Effector memory CD8-positive, alpha-beta T cell (primary cell): ENCODE data around the gene LMO3.

ENCODE experiments used
- ATAC-seq: fragments of 150-1000 bp; cut with Tn5 transposase; replicated peaks from 2 replicates; pipeline ENCODE4 v1.10.0; 2021; ENCODE audit warnings: mild to moderate bottlenecking, moderate library complexity
- DNase-seq, 3 experiments: peaks; one replicate each; pipeline ENCODE4 v3.0.0; 2021
- H3K27ac Mint-ChIP-seq, 2 donors: one replicate each; pipeline ENCODE4 v1.8.0; 2022; ENCODE audit warnings: mild to moderate bottlenecking in 2 of 2, mixed read lengths in 2 of 2, moderate library complexity in 2 of 2
- H3K27me3 Mint-ChIP-seq, 2 donors: one replicate each; pipeline ENCODE4 v1.8.0; 2022; ENCODE audit warnings: mixed read lengths in 2 of 2
- H3K36me3 Mint-ChIP-seq: one replicate; pipeline ENCODE4 v1.8.0; 2022; ENCODE audit warnings: mild to moderate bottlenecking, moderate library complexity, mixed read lengths; ENCODE audit not compliant: insufficient read depth
- H3K4me1 Mint-ChIP-seq, 2 donors: one replicate each; pipeline ENCODE4 v1.8.0; 2022; ENCODE audit warnings: low read depth in 2 of 2, mixed read lengths in 2 of 2
- H3K4me3 Mint-ChIP-seq, 2 donors: one replicate each; pipeline ENCODE4 v1.8.0; 2022; ENCODE audit warnings: mild to moderate bottlenecking in 2 of 2, mixed read lengths in 2 of 2, moderate library complexity in 2 of 2
- H3K9me3 Mint-ChIP-seq, 2 donors: one replicate each; pipeline ENCODE4 v1.8.0; 2022; ENCODE audit warnings: mixed read lengths in 2 of 2

Gene LMO3

DNA sequence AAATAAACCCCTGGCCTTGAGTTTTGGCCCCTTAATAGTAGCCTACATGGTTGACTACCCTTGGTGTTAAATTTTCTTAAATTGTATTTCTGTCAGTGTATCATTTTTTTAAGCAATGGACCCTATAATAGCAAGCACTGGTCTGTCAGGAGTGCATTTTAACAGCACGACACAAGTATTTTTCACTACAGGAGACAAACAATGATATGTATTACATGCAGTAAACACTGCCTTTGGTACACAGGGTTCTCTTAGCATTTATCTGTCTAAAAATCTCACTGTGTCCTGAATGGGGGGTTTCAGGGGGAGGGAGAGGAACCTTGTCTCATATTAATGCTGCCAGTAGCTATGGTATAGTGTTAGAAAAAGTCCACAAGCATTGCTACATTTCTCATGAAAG, 18.4 kb downstream of the LMO3 start:
- H3K4me3 Mint-ChIP-seq: no peak overlapping the region

DNA sequence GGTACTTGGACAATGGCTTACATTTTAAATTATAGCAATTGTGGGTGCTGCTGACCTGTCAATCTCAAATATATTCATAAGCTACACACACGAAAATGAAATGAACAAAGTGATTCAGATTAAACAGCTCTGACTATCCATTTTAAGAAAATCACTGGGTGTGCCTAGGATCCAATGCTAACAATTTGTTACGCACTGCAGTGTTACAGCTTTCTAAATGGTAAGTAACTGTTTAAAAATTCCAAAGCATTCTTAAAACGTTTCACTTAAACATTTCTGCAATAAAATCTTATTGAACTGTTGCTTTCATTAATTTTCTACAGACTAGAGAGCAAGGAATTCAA, 18.9 kb downstream of the LMO3 start:
- ATAC-seq (no peak), DNase-seq (no peak)
- Mint-ChIP-seq H3K36me3 (no peaks in the 10 kb centered on the region), H3K4me3 (no peak overlapping the region), H3K27me3 (no peaks in the 10 kb centered on the region), H3K27ac (no peak overlapping the region), H3K9me3 (peaks cover 19 to 21% of the 10 kb centered on the region in 2 donors), H3K4me1 (no peaks in the 10 kb centered on the region)

More for the DNA sequence above, 18.4 kb downstream of the LMO3 start:
- no peaks in the 10 kb centered on the region for H3K4me1 Mint-ChIP-seq
- no peak overlapping the region for H3K27ac Mint-ChIP-seq
- no peak for ATAC-seq
- no peaks in the 10 kb centered on the region for H3K36me3 Mint-ChIP-seq
- H3K27me3 Mint-ChIP-seq: no peaks in the 10 kb centered on the region
- no peak for DNase-seq
- peaks cover 19 to 21% of the 10 kb centered on the region in 2 donors for H3K9me3 Mint-ChIP-seq

DNA sequence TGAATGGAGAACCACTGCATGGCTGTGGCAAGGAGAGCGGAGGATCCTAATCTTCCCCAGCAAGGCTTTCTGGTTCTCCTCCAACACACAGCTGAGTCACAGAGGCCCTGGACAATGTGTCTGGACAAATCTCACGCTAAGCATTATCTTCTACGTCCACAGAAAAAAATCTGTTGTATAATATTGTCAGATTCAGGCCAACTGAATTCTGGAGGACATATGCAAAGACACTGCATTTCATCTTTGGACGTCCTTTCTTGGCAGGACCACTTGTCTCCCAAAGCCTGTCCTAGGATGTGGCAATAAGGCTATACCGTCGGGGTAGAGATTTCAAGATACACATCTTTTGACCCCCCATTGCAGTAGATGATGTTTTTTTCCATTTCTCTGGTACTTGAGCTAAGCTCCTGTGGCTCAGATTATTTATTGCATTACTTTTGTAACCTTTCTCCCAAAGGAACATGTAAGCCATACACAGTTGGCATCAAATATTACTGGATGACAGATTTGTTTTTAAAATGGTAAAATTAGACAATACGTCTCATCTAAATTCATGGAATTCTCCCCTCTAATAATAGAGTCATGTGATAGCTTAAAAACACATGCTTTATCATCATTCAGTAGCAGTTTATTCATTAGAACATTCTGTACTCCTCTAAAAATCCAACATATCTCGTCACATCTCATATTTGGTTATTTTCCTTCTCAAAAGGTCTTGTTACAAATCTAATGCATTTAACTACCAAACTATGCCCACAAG, 19.4 kb downstream of the LMO3 start:
- ATAC-seq (no peak), DNase-seq (no peak)
- Mint-ChIP-seq H3K9me3 (peaks cover 19 to 21% of the 10 kb centered on the region in 2 donors), H3K27me3 (no peaks in the 10 kb centered on the region), H3K36me3 (no peaks in the 10 kb centered on the region), H3K4me1 (no peaks in the 10 kb centered on the region), H3K27ac (no peak overlapping the region), H3K4me3 (no peak overlapping the region)

DNA sequence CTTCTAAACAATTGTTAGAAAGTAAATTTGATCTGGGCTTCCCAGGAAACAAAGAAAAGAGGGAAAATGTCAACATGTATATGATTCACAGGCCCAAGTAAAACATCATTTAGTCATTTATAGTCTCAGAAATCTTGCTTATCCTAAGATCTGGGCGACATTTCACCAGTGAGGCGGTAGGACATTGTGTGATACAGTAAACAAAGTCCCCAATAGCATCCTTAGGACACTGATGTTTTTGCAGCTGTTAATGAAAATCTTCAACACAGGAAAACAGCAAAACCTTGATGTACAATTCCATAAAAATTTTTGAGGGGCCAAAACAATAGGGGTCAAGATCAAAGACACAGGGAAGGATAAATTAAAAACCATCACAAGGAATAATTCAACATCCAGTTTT, 20.2 kb downstream of the LMO3 start:
- DNase-seq (no peak), ATAC-seq (no peak)
- Mint-ChIP-seq H3K27ac (no peak overlapping the region), H3K4me3 (no peak overlapping the region), H3K36me3 (no peaks in the 10 kb centered on the region), H3K4me1 (no peaks in the 10 kb centered on the region), H3K9me3 (peaks cover 13 to 14% of the 10 kb centered on the region in 2 donors), H3K27me3 (no peaks in the 10 kb centered on the region)

DNA sequence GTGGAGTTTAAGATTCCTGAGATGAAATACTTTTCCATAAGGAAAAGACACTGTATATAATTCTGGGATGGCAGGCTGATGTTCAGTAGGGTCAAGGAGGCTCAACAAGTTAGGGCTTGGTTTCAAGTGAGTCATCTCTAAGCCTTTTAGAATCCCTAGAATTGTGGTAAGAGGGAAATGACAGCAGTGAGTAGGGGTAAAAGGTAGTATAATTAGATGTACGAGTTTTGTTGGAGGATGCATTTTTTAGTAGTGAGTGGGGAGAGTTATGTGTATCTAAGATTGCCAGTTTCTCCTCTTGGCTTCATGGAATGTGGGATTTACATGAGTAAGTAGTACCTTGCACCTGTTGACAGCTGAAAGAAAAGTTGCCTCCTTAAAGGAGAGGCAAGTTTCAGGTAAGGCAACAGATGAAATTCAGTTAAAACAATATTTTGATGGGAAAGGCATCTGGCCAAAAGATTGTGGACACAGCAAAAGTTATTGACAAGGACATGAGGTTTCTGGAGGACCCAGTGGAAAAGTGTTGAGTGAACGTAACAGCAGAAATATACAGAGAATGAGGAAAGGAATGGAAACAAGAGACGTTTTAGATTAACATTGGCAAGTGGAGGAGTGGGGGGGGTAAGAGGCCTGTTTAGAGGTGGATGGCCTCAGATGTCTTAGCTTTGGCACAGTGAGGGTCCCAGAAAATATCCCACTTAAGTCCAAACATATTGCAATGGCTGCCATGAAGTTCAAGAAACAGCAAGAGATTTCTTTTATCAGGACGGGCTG, 21.8 kb downstream of the LMO3 start:
- DNase-seq (no peak), ATAC-seq (no peak)
- Mint-ChIP-seq H3K4me1 (no peaks in the 10 kb centered on the region), H3K27ac (no peak overlapping the region), H3K27me3 (no peaks in the 10 kb centered on the region), H3K36me3 (no peaks in the 10 kb centered on the region), H3K4me3 (no peak overlapping the region), H3K9me3 (peaks cover 13 to 14% of the 10 kb centered on the region in 2 donors)

DNA sequence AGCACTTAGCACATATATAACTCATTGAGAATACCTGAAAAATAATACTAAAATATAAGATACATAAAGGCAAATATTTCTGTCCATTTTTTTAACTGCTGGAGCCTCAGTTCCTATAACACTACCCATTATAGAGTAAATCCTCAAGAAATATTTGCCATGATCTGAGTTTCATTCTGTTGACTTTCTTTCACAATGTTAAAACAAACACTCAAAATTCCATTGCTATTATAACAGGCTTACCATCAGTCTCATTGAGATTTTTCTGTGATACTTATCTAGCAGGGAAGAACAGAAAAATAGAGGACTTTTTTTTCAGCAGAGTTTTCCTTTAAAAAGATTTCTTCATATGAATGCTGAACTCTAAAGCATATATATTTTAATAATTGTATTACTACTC, 24.5 kb downstream of the LMO3 start:
- Mint-ChIP-seq H3K27me3 (no peaks in the 10 kb centered on the region), H3K4me1 (no peaks in the 10 kb centered on the region), H3K36me3 (no peaks in the 10 kb centered on the region), H3K9me3 (peaks cover 13 to 16% of the 10 kb centered on the region in 2 donors), H3K4me3 (no peak overlapping the region), H3K27ac (no peak overlapping the region)
- ATAC-seq: no peak
- DNase-seq: no peak

DNA sequence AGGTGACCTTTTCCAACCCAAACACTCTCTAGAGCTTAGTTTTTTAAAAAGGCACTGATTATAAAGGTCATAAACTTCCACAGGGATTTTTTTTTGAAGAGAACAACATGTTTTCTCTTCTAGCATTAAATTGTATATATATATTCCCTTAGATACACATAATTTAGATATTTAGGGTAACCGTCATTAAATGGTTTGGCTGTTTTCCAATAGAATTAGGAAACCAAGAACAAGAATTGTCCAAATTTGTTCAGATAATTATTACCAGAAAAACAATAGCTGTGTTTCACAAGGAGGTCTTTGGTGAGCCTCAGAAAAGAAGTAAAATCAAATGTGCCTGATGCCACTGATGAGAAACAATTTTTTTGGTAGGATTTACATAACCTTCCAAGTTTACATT, 26.9 kb downstream of the LMO3 start:
- H3K27ac Mint-ChIP-seq: no peak overlapping the region
- peaks cover 18% of the 10 kb centered on the region in 2 donors for H3K9me3 Mint-ChIP-seq
- H3K27me3 Mint-ChIP-seq: no peaks in the 10 kb centered on the region
- no peak overlapping the region for H3K4me3 Mint-ChIP-seq
- DNase-seq (no peak), ATAC-seq (no peak)
- no peaks in the 10 kb centered on the region for H3K36me3 Mint-ChIP-seq
- H3K4me1 Mint-ChIP-seq: no peaks in the 10 kb centered on the region

DNA sequence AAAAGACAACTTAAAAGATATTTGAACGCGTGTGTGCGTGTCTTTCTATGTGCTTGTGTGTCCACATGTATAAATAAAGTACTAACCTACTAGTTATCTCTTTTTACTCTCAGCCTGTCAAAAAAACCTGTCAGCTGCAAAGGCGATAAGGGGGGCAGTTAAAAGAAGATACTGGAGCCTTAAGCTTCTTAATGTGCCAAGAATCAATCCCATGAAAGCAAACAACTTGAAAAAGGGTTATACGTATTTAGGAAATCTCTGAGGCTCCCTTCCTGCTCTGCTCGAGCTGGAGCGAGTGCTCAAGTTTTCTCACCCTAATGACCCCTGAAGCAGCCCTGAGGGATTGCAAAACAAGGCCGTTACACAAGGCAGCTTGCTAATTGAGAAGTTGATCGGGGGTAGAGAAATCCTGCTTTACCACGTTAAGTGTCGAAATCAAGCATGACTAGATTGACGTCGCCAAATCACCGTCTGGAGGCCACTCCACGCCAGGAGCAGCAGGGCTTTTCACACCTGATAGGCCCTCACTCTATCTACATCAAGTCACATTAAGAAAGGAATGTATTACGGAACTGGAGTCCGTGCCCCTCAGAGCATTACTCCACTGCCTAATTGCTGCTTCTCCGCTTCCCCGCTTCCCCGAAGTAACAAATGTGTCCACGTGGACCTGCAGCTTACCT, 32.4 kb downstream of the LMO3 start:
- H3K4me3 Mint-ChIP-seq: no peak overlapping the region
- no peak overlapping the region for H3K27ac Mint-ChIP-seq
- H3K9me3 Mint-ChIP-seq: peaks cover 9 to 13% of the 10 kb centered on the region in 2 donors

DNA sequence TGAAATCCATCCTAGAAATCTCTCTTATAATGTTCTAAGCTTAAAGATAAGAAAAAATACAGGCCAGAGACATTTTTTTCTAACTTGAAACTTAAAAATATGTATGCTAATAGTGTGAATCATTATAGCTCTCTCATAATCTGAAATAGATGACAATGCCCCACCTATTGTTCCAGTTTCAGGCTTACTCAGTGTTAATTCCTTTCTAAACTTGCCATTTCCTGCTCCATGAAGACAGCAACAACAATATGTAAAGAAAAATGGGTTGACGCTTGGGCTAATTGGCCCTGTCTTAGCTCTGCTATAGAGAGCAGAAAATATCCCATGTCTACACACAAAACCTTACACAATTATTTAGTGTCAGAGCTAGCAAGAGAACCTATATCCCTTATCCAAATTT, 37.1 kb downstream of the LMO3 start:
- H3K27me3 Mint-ChIP-seq: no peaks in the 10 kb centered on the region
- no peaks in the 10 kb centered on the region for H3K36me3 Mint-ChIP-seq
- H3K27ac Mint-ChIP-seq: no peak overlapping the region
- DNase-seq (no peak), ATAC-seq (no peak)
- H3K4me1 Mint-ChIP-seq: no peaks in the 10 kb centered on the region
- H3K9me3 Mint-ChIP-seq: peaks cover 7 to 15% of the 10 kb centered on the region in 2 donors
- H3K4me3 Mint-ChIP-seq: no peak overlapping the region

More for the DNA sequence above, 32.4 kb downstream of the LMO3 start:
- H3K36me3 Mint-ChIP-seq: no peaks in the 10 kb centered on the region
- DNase-seq (no peak), ATAC-seq (no peak)
- H3K4me1 Mint-ChIP-seq: no peaks in the 10 kb centered on the region
- no peaks in the 10 kb centered on the region for H3K27me3 Mint-ChIP-seq

DNA sequence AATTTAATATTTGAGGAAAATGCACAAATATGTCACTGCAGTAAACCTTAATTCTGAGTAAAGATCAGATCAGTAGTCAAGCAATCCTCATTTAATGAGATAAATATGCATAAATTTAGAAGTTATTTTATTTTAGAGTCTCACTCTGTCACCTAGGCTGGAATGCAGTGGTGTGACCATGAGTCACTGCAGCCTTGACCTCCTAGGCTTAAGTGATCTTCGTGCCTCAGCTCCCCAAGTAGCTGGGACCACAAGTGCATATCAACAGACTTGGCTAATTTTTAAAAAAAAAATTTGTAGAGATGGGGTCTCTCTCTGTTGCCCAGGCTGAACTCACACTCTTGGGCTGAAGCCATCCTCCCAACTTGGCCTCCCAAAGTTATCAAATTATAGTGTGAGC, 41.3 kb downstream of the LMO3 start:
- no peaks in the 10 kb centered on the region for H3K36me3 Mint-ChIP-seq
- no peak for DNase-seq
- no peak for ATAC-seq
- H3K9me3 Mint-ChIP-seq: peaks cover 7 to 15% of the 10 kb centered on the region in 2 donors
- H3K27me3 Mint-ChIP-seq: no peaks in the 10 kb centered on the region
- H3K4me1 Mint-ChIP-seq: no peaks in the 10 kb centered on the region
- no peak overlapping the region for H3K27ac Mint-ChIP-seq
- no peak overlapping the region for H3K4me3 Mint-ChIP-seq

DNA sequence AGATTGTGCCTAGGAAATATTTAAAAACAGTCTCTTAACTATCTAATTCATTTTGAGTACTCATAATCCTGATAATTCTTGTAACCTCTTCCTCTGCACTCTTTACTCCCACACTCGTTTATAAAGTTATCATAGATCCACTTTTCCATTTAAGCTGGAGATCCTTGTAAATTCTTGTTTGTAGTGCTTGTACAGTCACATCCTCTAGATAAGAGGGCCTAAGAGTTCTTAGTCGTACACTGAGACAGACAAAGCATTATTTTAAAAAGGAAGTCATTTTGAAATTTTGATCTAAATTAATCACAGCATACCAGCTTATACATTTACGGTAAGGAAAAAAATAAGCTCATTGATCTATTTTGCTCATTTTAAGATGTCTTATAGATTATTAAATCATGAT, 42.5 kb downstream of the LMO3 start:
- Mint-ChIP-seq H3K9me3 (peaks cover 7 to 15% of the 10 kb centered on the region in 2 donors), H3K27ac (no peak overlapping the region), H3K27me3 (no peaks in the 10 kb centered on the region), H3K4me3 (no peak overlapping the region), H3K36me3 (no peaks in the 10 kb centered on the region), H3K4me1 (no peaks in the 10 kb centered on the region)
- ATAC-seq: no peak
- DNase-seq: no peak

DNA sequence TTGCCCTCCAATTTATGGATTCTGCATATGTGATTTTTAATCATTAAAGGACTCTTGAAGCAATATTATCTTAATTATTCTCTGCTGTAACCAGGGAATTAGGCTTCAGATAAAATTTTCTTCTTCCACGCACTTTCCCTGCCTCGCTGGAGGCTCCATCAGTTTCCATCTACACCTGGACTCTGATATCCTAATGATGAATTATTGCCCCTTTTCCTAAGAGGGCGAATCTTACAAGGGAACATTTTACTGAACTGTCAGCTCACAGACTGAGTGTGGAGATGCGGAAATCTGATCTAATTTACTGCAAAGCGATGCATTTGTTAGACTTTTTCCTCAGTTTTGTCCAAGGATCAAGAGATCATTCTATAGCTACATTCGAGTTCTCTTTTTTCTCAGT, 43.0 kb downstream of the LMO3 start:
- H3K4me1 Mint-ChIP-seq: no peaks in the 10 kb centered on the region
- ATAC-seq (no peak), DNase-seq (no peak)
- peaks cover 6 to 15% of the 10 kb centered on the region in 2 donors for H3K9me3 Mint-ChIP-seq
- H3K27me3 Mint-ChIP-seq: no peaks in the 10 kb centered on the region
- no peaks in the 10 kb centered on the region for H3K36me3 Mint-ChIP-seq
- no peak overlapping the region for H3K4me3 Mint-ChIP-seq
- no peak overlapping the region for H3K27ac Mint-ChIP-seq

DNA sequence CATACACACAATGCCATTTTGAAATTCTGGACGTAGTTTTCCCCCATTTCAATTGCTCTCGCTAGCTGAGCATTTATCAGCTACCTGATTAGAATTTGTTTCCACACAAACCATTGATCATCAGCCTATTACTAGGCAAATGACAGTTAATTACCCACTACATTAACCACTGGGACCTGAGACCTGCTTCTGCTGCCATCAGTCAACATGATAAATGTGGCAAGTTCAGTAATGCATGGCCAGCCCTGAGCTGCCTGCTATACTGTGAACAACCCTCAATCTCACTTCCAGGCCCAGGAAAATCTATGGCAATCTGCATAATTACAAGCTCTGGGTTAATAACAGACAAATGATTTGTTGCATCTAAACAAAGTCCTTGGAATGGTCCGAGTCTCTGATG, 43.5 kb downstream of the LMO3 start:
- no peak for DNase-seq
- Mint-ChIP-seq H3K4me1 (no peaks in the 10 kb centered on the region), H3K36me3 (no peaks in the 10 kb centered on the region), H3K4me3 (no peak overlapping the region), H3K27me3 (no peaks in the 10 kb centered on the region), H3K9me3 (peaks cover 4 to 13% of the 10 kb centered on the region in 2 donors), H3K27ac (no peak overlapping the region)
- no peak for ATAC-seq

DNA sequence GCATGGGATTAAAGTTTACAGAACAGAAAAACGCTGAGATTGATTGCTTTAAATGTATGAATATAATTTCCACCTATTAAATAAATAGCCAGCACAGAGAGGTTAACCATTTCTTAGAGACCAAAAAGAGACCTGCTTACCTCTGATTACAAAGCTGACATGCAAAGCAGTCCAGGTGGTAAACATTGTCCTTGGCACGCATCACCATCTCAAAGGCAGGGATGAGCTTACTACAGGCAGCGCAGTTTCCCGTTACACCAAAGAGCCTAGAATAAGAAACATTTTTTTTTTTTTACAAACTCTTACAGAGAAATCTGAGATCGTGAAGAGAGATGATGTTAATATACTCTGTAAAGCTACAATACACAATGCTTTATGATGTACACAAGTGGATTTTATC, 45.7 kb downstream of the LMO3 start:
- Mint-ChIP-seq H3K27me3 (no peaks in the 10 kb centered on the region), H3K4me1 (no peaks in the 10 kb centered on the region), H3K36me3 (no peaks in the 10 kb centered on the region), H3K9me3 (peaks cover 4 to 6% of the 10 kb centered on the region in 2 donors), H3K4me3 (no peak overlapping the region), H3K27ac (no peak overlapping the region)
- ATAC-seq: no peak
- DNase-seq: no peak
